Smooth muscle cell (in vitro differentiated cells): Measurements from ENCODE around the gene RACGAP1. TPM values are rescaled to one million over a fixed set of nuclear protein-coding genes. Genes with fewer than 3 reads are reported as not detected.

Source experiments
- DNase-seq: peaks from one replicate; lab custom pipeline; 2025; ENCODE audit not compliant: unreplicated experiment; lab: John Stamatoyannopoulos, UW
- H2AFZ ChIP-seq: fragments of 200-600 bp; sonication (generic); 2 replicates; pipeline ENCODE4 v1.6.0; 2016; ENCODE audit warnings: antibody characterized with exemption, low read depth, mild to moderate bottlenecking
- H3F3A ChIP-seq: fragments of 200-600 bp; sonication (generic); 2 replicates; pipeline ENCODE4 v1.6.0; 2017; ENCODE audit warnings: antibody characterized with exemption, low read depth
- H3K27ac ChIP-seq: fragments of 200-600 bp; sonication (generic); 2 replicates; pipeline ENCODE4 v1.5.1; 2016; ENCODE audit warnings: low read depth, mild to moderate bottlenecking
- H3K27me3 ChIP-seq: fragments of 200-600 bp; sonication (generic); 2 replicates; pipeline ENCODE4 v1.6.1; 2016; ENCODE audit warnings: low read depth, mild to moderate bottlenecking
- H3K36me3 ChIP-seq: fragments of 200-600 bp; sonication (generic); 2 replicates; pipeline ENCODE4 v1.5.1; 2016; ENCODE audit warnings: low read depth
- H3K4me1 ChIP-seq: fragments of 200-600 bp; sonication (generic); 2 replicates; pipeline ENCODE4 v1.5.1; 2016; ENCODE audit warnings: low read depth
- H3K4me2 ChIP-seq: fragments of 200-600 bp; sonication (generic); 2 replicates; pipeline ENCODE4 v1.6.0; 2016; ENCODE audit warnings: mild to moderate bottlenecking
- H3K4me3 ChIP-seq: fragments of 200-600 bp; sonication (generic); 2 replicates; pipeline ENCODE4 v1.5.1; 2016; ENCODE audit warnings: mild to moderate bottlenecking
- H3K79me2 ChIP-seq: fragments of 200-600 bp; sonication (generic); 2 replicates; pipeline ENCODE4 v1.6.0; 2016; ENCODE audit warnings: low read depth, mild to moderate bottlenecking
- H3K9ac ChIP-seq: fragments of 200-600 bp; sonication (generic); 2 replicates; pipeline ENCODE4 v1.6.0; 2016; ENCODE audit warnings: low read depth
- H3K9me3 ChIP-seq: fragments of 200-600 bp; sonication (generic); replicated peaks from 2 replicates; pipeline ENCODE4 v1.5.1; 2016; ENCODE audit warnings: low read depth
- H4K20me1 ChIP-seq: fragments of 200-600 bp; sonication (generic); 2 replicates; pipeline ENCODE4 v1.6.0; 2016; ENCODE audit warnings: low read depth
- WGBS: methylation state at CpG from one replicate; pipeline ENCODE4 v1.1.7; 2016; ENCODE audit warnings: low lambda C conversion rate; 5-methylcytosine and 5-hydroxymethylcytosine counted together
- polyA plus RNA-seq: library from polyadenylated mRNA; unstranded; fragments of >200 nt; fragmentation: Nextera tagmentation; extraction: Ambion mirVana; gene quantifications from 2 replicates; pipeline ENCODE4 v1.2.1, GENCODE V29; 2016
- total RNA-seq: library from RNA; depleted of rRNA; stranded (reverse); fragments of >200 nt; gene quantifications from 2 replicates; pipeline ENCODE4 v1.2.3, GENCODE V29; 2014
- TF ChIP-seq, protein P1 (sequence below): fragments of 200-600 bp; sonication (generic); IDR thresholded peaks from 2 replicates; pipeline ENCODE4 v1.5.1; 2017; ENCODE audit warnings: borderline replicate concordance, mild to moderate bottlenecking, antibody characterized with exemption; ENCODE audit not compliant: insufficient read depth, poor library complexity, severe bottlenecking

The RACGAP1 gene
- total and polyA plus RNA-seq, 2 experiments from 2014 or later: 13.7 to 52.3 TPM

DNA sequence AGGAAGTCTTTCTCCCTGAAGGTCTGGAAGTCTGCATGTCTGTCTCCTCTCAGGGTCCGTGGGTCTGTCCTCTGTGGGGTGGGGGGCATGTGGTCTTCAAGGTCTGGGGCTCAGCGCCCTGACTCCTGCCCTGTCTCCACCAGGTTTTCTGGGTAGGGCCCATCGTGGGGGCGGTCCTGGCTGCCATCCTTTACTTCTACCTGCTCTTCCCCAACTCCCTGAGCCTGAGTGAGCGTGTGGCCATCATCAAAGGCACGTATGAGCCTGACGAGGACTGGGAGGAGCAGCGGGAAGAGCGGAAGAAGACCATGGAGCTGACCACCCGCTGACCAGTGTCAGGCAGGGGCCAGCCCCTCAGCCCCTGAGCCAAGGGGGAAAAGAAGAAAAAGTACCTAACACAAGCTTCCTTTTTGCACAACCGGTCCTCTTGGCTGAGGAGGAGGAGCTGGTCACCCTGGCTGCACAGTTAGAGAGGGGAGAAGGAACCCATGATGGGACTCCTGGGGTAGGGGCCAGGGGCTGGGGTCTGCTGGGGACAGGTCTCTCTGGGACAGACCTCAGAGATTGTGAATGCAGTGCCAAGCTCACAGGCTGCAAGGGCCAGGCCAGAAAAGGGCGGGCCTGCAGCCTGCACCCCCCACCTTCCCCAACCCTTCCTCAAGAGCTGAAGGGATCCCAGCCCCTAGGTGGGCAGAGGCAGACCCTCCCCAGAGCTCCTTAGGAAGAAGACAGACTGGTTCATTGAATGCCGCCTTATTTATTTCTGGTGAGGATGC lies 60.3 kb downstream of the RACGAP1 start:
- no peak overlapping the region for H3K4me3 ChIP-seq
- H3K36me3 ChIP-seq: no peaks in the 10 kb centered on the region
- peaks cover 81% of the 10 kb centered on the region for H3K27me3 ChIP-seq
- no peak overlapping the region for H3K9ac ChIP-seq
- no peak overlapping the region for H3K4me2 ChIP-seq
- no peak overlapping the region for H2AFZ ChIP-seq
- no peaks in the 10 kb centered on the region for H4K20me1 ChIP-seq
- peaks cover 4% of the 10 kb centered on the region for H3K4me1 ChIP-seq
- no peak overlapping the region for H3K27ac ChIP-seq
- no peaks in the 10 kb centered on the region for H3K9me3 ChIP-seq
- DNase-seq: no peak
- no peaks in the 10 kb centered on the region for H3K79me2 ChIP-seq
- no peaks in the 10 kb centered on the region for H3F3A ChIP-seq
- TF ChIP-seq, protein P1, sequence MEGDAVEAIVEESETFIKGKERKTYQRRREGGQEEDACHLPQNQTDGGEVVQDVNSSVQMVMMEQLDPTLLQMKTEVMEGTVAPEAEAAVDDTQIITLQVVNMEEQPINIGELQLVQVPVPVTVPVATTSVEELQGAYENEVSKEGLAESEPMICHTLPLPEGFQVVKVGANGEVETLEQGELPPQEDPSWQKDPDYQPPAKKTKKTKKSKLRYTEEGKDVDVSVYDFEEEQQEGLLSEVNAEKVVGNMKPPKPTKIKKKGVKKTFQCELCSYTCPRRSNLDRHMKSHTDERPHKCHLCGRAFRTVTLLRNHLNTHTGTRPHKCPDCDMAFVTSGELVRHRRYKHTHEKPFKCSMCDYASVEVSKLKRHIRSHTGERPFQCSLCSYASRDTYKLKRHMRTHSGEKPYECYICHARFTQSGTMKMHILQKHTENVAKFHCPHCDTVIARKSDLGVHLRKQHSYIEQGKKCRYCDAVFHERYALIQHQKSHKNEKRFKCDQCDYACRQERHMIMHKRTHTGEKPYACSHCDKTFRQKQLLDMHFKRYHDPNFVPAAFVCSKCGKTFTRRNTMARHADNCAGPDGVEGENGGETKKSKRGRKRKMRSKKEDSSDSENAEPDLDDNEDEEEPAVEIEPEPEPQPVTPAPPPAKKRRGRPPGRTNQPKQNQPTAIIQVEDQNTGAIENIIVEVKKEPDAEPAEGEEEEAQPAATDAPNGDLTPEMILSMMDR: no peak
- WGBS: 79% methylated on average over 13 of the region's 13 CpGs

DNA sequence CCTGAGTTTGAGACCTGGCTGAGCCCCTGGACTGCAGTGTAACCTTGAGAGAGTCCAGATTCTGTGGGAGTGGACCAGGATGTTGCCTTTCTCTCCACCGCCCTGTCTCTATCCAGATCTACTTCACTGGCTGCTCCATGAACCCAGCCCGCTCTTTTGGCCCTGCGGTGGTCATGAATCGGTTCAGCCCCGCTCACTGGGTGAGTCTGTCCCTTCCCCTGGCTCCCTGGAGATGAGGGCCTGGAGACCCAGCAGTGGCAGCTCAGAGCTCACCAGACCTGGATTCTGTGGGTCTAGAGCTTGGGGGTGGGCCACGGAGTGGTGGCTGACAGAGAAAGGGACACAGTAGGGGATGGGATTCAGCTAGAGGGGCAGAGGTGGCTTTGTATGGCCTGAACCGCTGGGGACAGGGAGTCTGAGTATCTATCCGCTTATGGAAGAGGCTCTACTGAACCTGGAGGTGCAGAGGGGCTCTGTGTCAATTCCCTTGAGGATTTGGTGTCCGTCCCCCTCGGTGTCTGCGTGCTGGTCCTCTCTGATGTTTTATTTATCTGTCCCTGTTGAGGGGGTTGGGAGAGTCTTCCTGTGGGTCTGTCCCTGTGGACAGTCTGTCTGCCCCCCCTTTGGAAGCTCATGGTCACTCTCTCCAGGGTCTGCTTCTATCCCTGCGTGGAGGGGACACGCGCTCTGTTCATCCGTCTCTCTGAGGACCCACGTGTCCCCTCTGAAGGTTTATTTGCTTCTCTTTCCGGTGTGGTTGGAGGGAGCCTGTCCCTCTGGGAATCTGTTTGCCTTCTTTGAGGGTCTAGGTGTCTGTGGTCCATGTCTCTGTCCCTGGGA lies 61.1 kb downstream of the RACGAP1 start:
- H3K9me3 ChIP-seq: no peaks in the 10 kb centered on the region
- TF ChIP-seq, protein P1: no peak
- H4K20me1 ChIP-seq: no peaks in the 10 kb centered on the region
- no peak for DNase-seq
- H3K4me1 ChIP-seq: peaks cover 10% of the 10 kb centered on the region
- no peaks in the 10 kb centered on the region for H3K79me2 ChIP-seq
- 87% methylated on average over 16 of the region's 17 CpGs for WGBS
- no peak overlapping the region for H3K9ac ChIP-seq
- H2AFZ ChIP-seq: no peak overlapping the region
- H3K36me3 ChIP-seq: no peaks in the 10 kb centered on the region
- peaks cover 81% of the 10 kb centered on the region for H3K27me3 ChIP-seq
- H3F3A ChIP-seq: no peaks in the 10 kb centered on the region
- no peak overlapping the region for H3K27ac ChIP-seq
- no peak overlapping the region for H3K4me3 ChIP-seq
- no peak overlapping the region for H3K4me2 ChIP-seq

DNA sequence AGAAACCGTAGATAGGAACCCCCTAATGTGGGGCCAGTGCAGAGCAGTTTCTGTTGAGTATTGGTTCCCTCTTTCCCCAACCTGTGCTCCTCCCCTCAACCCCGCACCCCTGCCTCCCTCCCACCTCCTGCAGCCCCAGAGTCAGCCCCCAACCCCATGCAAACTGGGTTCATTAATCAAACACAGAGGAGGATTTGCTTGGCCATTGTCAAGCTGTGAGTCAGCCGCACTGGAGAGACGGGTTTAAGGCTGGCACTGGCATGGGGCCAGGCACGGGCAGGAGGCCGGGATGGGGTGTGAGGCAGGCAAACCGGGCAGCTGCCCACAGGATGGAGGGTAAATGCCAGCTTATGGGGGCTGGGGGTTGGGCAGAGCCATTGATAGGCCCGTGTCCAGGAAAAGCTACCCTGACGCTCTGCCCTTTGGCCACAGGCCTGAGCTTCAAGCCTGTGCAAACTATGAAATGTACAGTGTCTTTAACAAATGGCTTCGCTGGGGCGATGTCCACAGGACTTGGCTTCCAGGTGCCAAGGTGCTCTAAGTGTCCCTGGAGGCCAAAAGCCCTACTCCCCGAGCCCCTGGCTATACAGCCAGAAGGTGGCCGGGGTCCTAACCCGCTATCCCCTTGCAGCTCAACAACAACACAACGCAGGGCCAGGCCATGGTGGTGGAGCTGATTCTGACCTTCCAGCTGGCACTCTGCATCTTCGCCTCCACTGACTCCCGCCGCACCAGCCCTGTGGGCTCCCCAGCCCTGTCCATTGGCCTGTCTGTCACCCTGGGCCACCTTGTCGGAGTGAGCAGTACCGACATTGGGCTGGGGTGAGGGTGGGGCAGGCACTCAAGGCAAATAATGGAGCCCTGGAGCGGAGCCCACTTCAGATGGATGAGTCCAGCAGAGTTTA lies 62.2 kb downstream of the RACGAP1 start:
- Histone ChIP-seq H3K9me3 (no peaks in the 10 kb centered on the region), H3K27ac (no peak overlapping the region), H3K36me3 (no peaks in the 10 kb centered on the region), H4K20me1 (no peaks in the 10 kb centered on the region), H3K27me3 (peaks cover 86% of the 10 kb centered on the region), H3F3A (no peaks in the 10 kb centered on the region), H3K4me2 (no peak overlapping the region), H3K4me3 (no peak overlapping the region), H3K9ac (no peak overlapping the region), H3K79me2 (no peaks in the 10 kb centered on the region), H3K4me1 (peaks cover 10% of the 10 kb centered on the region), H2AFZ (no peak overlapping the region)
- WGBS: 89% methylated on average over 21 of the region's 21 CpGs
- TF ChIP-seq, protein P1: no peak
- no peak for DNase-seq
